Gastroesophageal sphincter (tissue), 4 donors: ENCODE data around the gene CHKA. TPM values are rescaled to one million over a fixed set of nuclear protein-coding genes. Genes with fewer than 3 reads are reported as not detected.
A peak's percentile ranks its signal among the peaks of the same experiment; 100 is the strongest.

Experiments
- ATAC-seq: fragments of 150-250 bp; one replicate; pipeline ENCODE4 v1.9.1; 2016; ENCODE audit warnings: mild to moderate bottlenecking, moderate library complexity
- H3K27ac ChIP-seq, 4 donors: fragments of 200-600 bp; sonication (generic) in 3 of 4; 1 replicate in 3 of 4; 2 replicates in 1 of 4; pipeline ENCODE4 v1.5.1; 2016 to 2019
- H3K27me3 ChIP-seq: fragments of 200-600 bp; sonication (generic); one replicate; pipeline ENCODE4 v1.5.1; 2019
- H3K36me3 ChIP-seq, 2 donors: fragments of 200-600 bp; sonication (generic); one replicate each; pipeline ENCODE4 v1.5.1; 2019; ENCODE audit warnings: control low read depth in 1 of 2
- H3K4me1 ChIP-seq, 3 donors: fragments of 200-600 bp; sonication (generic); 1 replicate in 2 of 3; 2 replicates in 1 of 3; pipeline ENCODE4 v1.5.1; 2016 to 2019; ENCODE audit warnings: control low read depth in 2 of 3
- H3K4me3 ChIP-seq, 2 donors: fragments of 200-600 bp; sonication (generic); one replicate each; pipeline ENCODE4 v1.5.1; 2019; ENCODE audit warnings: mild to moderate bottlenecking in 1 of 2, moderate library complexity in 1 of 2
- H3K9me3 ChIP-seq, 3 donors: fragments of 200-600 bp; sonication (generic); one replicate each; pipeline ENCODE4 v1.5.1; 2017 to 2019; ENCODE audit warnings: control low read depth in 2 of 3
- CTCF ChIP-seq, 4 experiments: fragments of 200-600 bp in 2 of 4; fragments of 450-650 bp in 2 of 4; sonication (generic) in 1 of 4; IDR thresholded peaks; one replicate each; pipeline ENCODE4 v1.5.1; 2017 to 2019; ENCODE audit warnings: antibody characterized with exemption in 4 of 4, mild to moderate bottlenecking in 2 of 4, moderate library complexity in 2 of 4
- EP300 ChIP-seq: sonication (generic); formaldehyde crosslinking; IDR thresholded peaks from one replicate; pipeline ENCODE4 v1.6.1; 2017; ENCODE audit warnings: antibody characterized with exemption, mild to moderate bottlenecking
- POLR2A ChIP-seq, 2 donors: fragments of 450-650 bp; IDR thresholded peaks; one replicate each; pipeline ENCODE4 v1.6.1; 2017; ENCODE audit warnings: antibody characterized with exemption in 2 of 2, mild to moderate bottlenecking in 2 of 2, moderate library complexity in 1 of 2
- POLR2AphosphoS5 ChIP-seq: sonication (generic); formaldehyde crosslinking; IDR thresholded peaks from one replicate; pipeline ENCODE4 v1.6.1; 2017; ENCODE audit warnings: antibody characterized with exemption
- WGBS, 2 donors: methylation state at CpG; one replicate each; pipeline ENCODE4 v1.1.5; 2018; ENCODE audit warnings: low coverage in 1 of 2; 5-methylcytosine and 5-hydroxymethylcytosine counted together
- total RNA-seq, 4 donors: library from RNA; depleted of rRNA; stranded (reverse); fragments of >200 nt; gene quantifications; one replicate each; pipeline ENCODE4 v1.1.0, GENCODE V29; 2016

CHKA gene
- total RNA-seq, 4 donors from 2014 or later = 11.1 to 66.1 (median 33.9) TPM

- TF ChIP-seq POLR2AphosphoS5 (no peak), CTCF (IDR thresholded peaks at IDR 0.05) (no peak)
- WGBS, 2 donors = 61 to 68% methylated on average over 4 to 9 of the region's 20 CpGs
- no peaks in the 10 kb centered on the region for H3K9me3 ChIP-seq
- peaks cover 0 to 58% of the 10 kb centered on the region in 2 donors for H3K36me3 ChIP-seq
- peaks cover 4 to 79% (median 24%) of the 10 kb centered on the region in 3 donors for H3K4me1 ChIP-seq
- peak overlapping the region in 3 of 4 donors; percentile 83 to 92 (median 89) for H3K27ac ChIP-seq
- H3K27me3 ChIP-seq = no peaks in the 10 kb centered on the region
- ATAC-seq = no peak
- peak overlapping the region in 1 of 2 donors; percentile 70 for H3K4me3 ChIP-seq
Measured at GRCh38 chr11:68037411-68038225, 83.6 kb downstream of the CHKA start.

- WGBS, 2 donors = 45 to 71% methylated on average over 2 to 3 of the region's 14 CpGs
- Histone ChIP-seq H3K36me3 (peaks cover 0 to 55% of the 10 kb centered on the region in 2 donors), H3K4me3 (no peak overlapping the region), H3K4me1 (peaks cover 4 to 79% (median 32%) of the 10 kb centered on the region in 3 donors), H3K9me3 (no peaks in the 10 kb centered on the region), H3K27ac (peak overlapping the region in 3 of 4 donors; percentile 83 to 92 (median 89)), H3K27me3 (no peaks in the 10 kb centered on the region)
- peak; percentile 21 for ATAC-seq
- TF ChIP-seq EP300 (no peak), POLR2AphosphoS5 (no peak), CTCF (IDR thresholded peaks at IDR 0.05) (no peak), POLR2A (IDR thresholded peaks at IDR 0.05) (no peak)
Measured at GRCh38 chr11:68036717-68037239, 84.4 kb downstream of the CHKA start.

GRCh38 chr11:68036141-68036716 is 85.0 kb downstream of the CHKA start:
- TF ChIP-seq POLR2A (IDR thresholded peaks at IDR 0.05) = no peak
- TF ChIP-seq CTCF (IDR thresholded peaks at IDR 0.05) = no peak
- no peak for TF ChIP-seq POLR2AphosphoS5
- TF ChIP-seq EP300 = no peak
- peaks cover 0 to 49% of the 10 kb centered on the region in 2 donors for H3K36me3 ChIP-seq
- no peaks in the 10 kb centered on the region for H3K9me3 ChIP-seq
- H3K27ac ChIP-seq = peak overlapping the region in 3 of 4 donors; percentile 83 to 92 (median 89)
- peaks cover 4 to 79% (median 37%) of the 10 kb centered on the region in 3 donors for H3K4me1 ChIP-seq
- H3K4me3 ChIP-seq = no peak overlapping the region
- ATAC-seq = no peak
- WGBS, 2 donors = no CpG with 5 or more reads among the region's 27 CpGs
- no peaks in the 10 kb centered on the region for H3K27me3 ChIP-seq

GRCh38 chr11:68035266-68035876 is 85.8 kb downstream of the CHKA start:
- no peak overlapping the region for H3K4me3 ChIP-seq
- 74 to 78% methylated on average over 5 to 6 of the region's 13 CpGs for WGBS, 2 donors
- TF ChIP-seq EP300 (no peak), POLR2AphosphoS5 (no peak), POLR2A (IDR thresholded peaks at IDR 0.05) (no peak), CTCF (IDR thresholded peaks at IDR 0.05) (no peak)
- ATAC-seq = no peak
- H3K27ac ChIP-seq = no peak overlapping the region
- H3K27me3 ChIP-seq = no peaks in the 10 kb centered on the region
- H3K4me1 ChIP-seq = peaks cover 4 to 74% (median 34%) of the 10 kb centered on the region in 3 donors
- H3K36me3 ChIP-seq = peaks cover 0 to 49% of the 10 kb centered on the region in 2 donors
- no peaks in the 10 kb centered on the region for H3K9me3 ChIP-seq
